Measurements from ENCODE around the gene FGF22.

FGF22 gene

GRCh38 chr19:674282-675151 is 34.8 kb downstream of the FGF22 start:
- H3K27me3 ChIP-seq, result peaks cover 54 to 62% (median 57%) of the 10 kb centered on the region in 11 experiments
- no peak overlapping the region for H3K9ac ChIP-seq
- H3K36me3 ChIP-seq, result no peaks in the 10 kb centered on the region
- peaks cover 11 to 43% (median 20%) of the 10 kb centered on the region in 11 experiments; a peak in 19 of 22 replicates for H4K20me1 ChIP-seq
- H3K9me3 ChIP-seq (replicated peaks in 1 of 11), result no peaks in the 10 kb centered on the region
- H3K4me2 ChIP-seq, result no peak overlapping the region
- H3K27ac ChIP-seq, result no peak overlapping the region
- no peak overlapping the region for H3K4me3 ChIP-seq
- peaks cover 6 to 38% (median 22%) of the 10 kb centered on the region in 10 experiments for H3K4me1 ChIP-seq
- TF ChIP-seq Cebpa-rat (IDR thresholded peaks at IDR 0.05), result no peak

DNA sequence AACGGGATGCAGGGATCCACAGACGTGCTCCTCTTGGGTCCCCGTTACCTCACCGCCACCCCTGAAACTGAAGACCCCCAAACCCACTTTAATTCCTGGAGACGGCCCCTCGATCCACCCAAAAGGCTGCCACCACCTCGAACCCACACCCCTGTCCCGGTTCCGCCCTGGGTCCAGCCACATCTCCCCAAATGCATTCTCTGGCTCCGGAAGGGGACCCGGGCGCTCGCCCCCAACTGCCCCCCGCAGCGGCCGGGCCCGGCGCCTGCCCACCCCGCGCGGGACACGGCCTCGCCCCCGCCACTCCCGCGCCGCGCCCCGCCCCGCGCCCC is 36.3 kb downstream of the FGF22 start:
- H3K4me2 ChIP-seq, result peak overlapping the region in 1 of 11 experiments; percentile 9; a peak in 1 of 22 replicates
- H3K4me3 ChIP-seq, result no peak overlapping the region
- H3K27ac ChIP-seq, result no peak overlapping the region
- peaks cover 54 to 62% (median 57%) of the 10 kb centered on the region in 11 experiments for H3K27me3 ChIP-seq
- peaks cover 11 to 43% (median 21%) of the 10 kb centered on the region in 11 experiments; a peak in 19 of 22 replicates for H4K20me1 ChIP-seq
- TF ChIP-seq Cebpa-rat (IDR thresholded peaks at IDR 0.05), result no peak
- peaks cover 7 to 32% (median 20%) of the 10 kb centered on the region in 10 experiments for H3K4me1 ChIP-seq
- no peak overlapping the region for H3K9ac ChIP-seq
- H3K36me3 ChIP-seq, result no peaks in the 10 kb centered on the region
- no peaks in the 10 kb centered on the region for H3K9me3 ChIP-seq (replicated peaks in 1 of 11)

GRCh38 chr19:676339-677105 is 36.8 kb downstream of the FGF22 start, which contains the start of gene FSTL3:
FSTL3 (plus strand) TSS chr19:676392; CDS start chr19:676424, 32 bp downstream.
- H4K20me1 ChIP-seq, result peaks cover 11 to 43% (median 21%) of the 10 kb centered on the region in 11 experiments; a peak in 19 of 22 replicates
- TF ChIP-seq Cebpa-rat (IDR thresholded peaks at IDR 0.05), result no peak
- no peak within 1 kb of the TSS for H3K4me3 ChIP-seq
- H3K9me3 ChIP-seq (replicated peaks in 1 of 11), result no peaks in the 10 kb centered on the region
- H3K9ac ChIP-seq, result no peak within 1 kb of the TSS
- H3K4me2 ChIP-seq, result peak within 1 kb of the TSS in 3 of 11 experiments; percentile 9 to 21 (median 17); a peak in 1 of 22 replicates
- peaks cover 11 to 36% (median 25%) of the 10 kb centered on the region in 10 experiments for H3K4me1 ChIP-seq
- H3K36me3 ChIP-seq, result no peaks in the 10 kb centered on the region
- H3K27ac ChIP-seq, result no peak within 1 kb of the TSS
- peaks cover 54 to 62% (median 57%) of the 10 kb centered on the region in 11 experiments for H3K27me3 ChIP-seq

DNA sequence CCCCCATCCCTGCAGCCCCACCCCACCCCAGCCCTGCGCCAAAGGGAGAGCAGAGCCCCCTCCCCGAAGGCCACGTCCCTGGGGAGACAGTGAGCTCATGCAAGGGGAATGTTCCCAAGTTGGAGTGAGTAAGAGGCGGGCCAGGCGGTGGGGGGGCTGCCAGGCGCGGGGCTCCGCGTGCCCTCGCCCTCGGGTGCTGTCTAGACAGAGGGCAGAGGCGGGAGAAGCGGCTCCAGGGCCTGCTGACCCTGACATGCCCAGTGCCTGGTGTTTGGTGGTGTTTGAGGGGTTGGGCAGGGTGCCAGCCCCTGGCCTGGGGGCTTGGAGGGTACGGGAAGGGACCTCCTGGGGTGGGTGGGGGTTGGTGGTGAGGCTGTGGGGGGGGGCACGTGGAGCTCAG is 37.5 kb downstream of the FGF22 start:
- Histone ChIP-seq H3K4me2 (no peak overlapping the region), H4K20me1 (peaks cover 11 to 43% (median 21%) of the 10 kb centered on the region in 11 experiments; a peak in 19 of 22 replicates), H3K4me3 (no peak overlapping the region), H3K27ac (no peak overlapping the region), H3K9me3 (replicated peaks in 1 of 11) (no peaks in the 10 kb centered on the region), H3K36me3 (no peaks in the 10 kb centered on the region), H3K9ac (no peak overlapping the region), H3K4me1 (peaks cover 13 to 40% (median 29%) of the 10 kb centered on the region in 10 experiments), H3K27me3 (peaks cover 54 to 62% (median 57%) of the 10 kb centered on the region in 11 experiments)
- TF ChIP-seq Cebpa-rat (IDR thresholded peaks at IDR 0.05), result no peak

DNA sequence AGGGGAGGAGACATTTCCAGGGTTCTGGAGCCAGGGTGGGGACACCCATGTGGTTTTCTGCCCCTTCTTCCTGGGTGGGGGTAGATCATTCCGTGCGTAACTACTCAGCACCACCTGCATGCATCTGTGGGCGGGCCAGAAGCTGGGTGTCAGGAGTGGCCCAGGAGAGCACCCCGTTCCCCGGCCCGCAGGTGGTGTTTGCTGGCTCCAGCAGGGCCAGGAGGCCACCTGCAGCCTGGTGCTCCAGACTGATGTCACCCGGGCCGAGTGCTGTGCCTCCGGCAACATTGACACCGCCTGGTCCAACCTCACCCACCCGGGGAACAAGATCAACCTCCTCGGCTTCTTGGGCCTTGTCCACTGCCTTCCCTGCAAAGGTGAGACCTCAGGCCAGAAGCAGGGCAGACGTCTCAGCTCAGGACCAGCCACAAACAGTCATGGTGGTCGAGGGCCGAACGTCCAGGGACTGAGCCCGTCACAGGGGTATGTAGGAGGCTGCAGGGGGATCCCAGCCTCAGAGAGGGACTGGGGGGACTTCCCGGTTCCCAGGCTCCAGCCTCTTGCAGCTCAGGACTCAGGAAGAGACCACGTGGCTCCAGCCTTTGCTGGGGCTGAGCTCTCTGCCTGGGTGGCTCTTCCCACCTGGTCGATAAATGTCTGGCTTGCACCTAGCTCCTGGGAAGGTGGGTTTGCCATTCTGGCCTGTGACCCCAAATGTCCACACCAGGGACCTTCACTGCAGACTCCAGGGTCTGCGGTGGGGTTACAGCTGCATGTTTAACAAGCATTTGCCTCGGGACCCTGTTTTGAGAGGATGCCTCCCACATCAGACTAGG is 38.1 kb downstream of the FGF22 start:
- Histone ChIP-seq H3K36me3 (no peaks in the 10 kb centered on the region), H4K20me1 (peaks cover 11 to 43% (median 21%) of the 10 kb centered on the region in 11 experiments; a peak in 19 of 22 replicates), H3K9me3 (replicated peaks in 1 of 11) (no peaks in the 10 kb centered on the region), H3K27me3 (peaks cover 54 to 62% (median 57%) of the 10 kb centered on the region in 11 experiments), H3K4me1 (peaks cover 13 to 40% (median 29%) of the 10 kb centered on the region in 10 experiments), H3K4me2 (peak overlapping the region in 8 of 11 experiments; percentile 23 to 94 (median 44); a peak in 13 of 22 replicates), H3K9ac (no peak overlapping the region; a peak in 1 of 22 replicates), H3K4me3 (no peak overlapping the region), H3K27ac (no peak overlapping the region)
- no peak for TF ChIP-seq Cebpa-rat (IDR thresholded peaks at IDR 0.05)

DNA sequence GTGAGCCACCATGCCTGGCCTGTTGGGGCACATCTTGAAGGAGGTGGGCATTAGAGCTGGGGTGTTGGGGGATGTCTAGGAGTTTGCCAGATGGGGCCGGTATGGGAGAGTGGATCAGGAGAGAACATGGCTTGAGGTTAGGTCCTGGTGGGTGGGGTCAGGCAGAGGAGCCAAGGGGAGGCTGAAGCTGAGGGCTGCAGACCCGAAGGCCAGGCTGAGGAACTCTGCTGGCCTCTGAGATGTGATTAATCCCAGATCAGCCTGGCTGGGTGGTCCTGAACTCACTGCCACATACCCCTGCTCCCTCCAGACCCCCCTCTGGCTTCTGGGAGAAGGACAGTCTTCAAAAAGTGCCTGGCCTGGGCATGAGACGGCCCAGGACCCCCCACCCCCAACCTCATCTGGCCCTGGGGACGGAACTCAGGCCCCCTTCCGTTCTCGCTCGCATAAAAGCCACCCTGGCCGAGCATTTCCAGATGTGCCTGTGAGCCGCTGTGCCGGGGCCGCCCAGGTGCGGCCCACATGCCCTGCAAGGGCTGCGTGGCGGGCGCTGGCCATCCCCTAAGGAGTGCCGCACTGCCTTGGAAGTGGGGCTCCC is 39.2 kb downstream of the FGF22 start:
- TF ChIP-seq Cebpa-rat (IDR thresholded peaks at IDR 0.05), result no peak
- Histone ChIP-seq H3K4me3 (peak overlapping the region; percentile 77 to 91 (median 86); a peak in 19 of 20 replicates), H3K9me3 (replicated peaks in 1 of 11) (no peaks in the 10 kb centered on the region), H3K27ac (peak overlapping the region in 3 of 11 experiments; percentile 48 to 92 (median 92); a peak in 3 of 22 replicates), H3K9ac (peak overlapping the region; percentile 80 to 98 (median 92); a peak in 16 of 22 replicates), H3K27me3 (peaks cover 53 to 56% (median 55%) of the 10 kb centered on the region in 11 experiments), H4K20me1 (peaks cover 11 to 43% (median 21%) of the 10 kb centered on the region in 11 experiments; a peak in 19 of 22 replicates), H3K4me1 (peaks cover 13 to 40% (median 29%) of the 10 kb centered on the region in 10 experiments), H3K36me3 (no peaks in the 10 kb centered on the region), H3K4me2 (peak overlapping the region; percentile 77 to 97 (median 95))

GRCh38 chr19:679418-680286 is 40.0 kb downstream of the FGF22 start:
- Histone ChIP-seq H3K4me1 (peaks cover 13 to 40% (median 29%) of the 10 kb centered on the region in 10 experiments), H3K27me3 (peaks cover 45 to 49% (median 48%) of the 10 kb centered on the region in 11 experiments), H4K20me1 (peaks cover 11 to 39% (median 21%) of the 10 kb centered on the region in 11 experiments; a peak in 19 of 22 replicates), H3K27ac (peak overlapping the region; percentile 74 to 92 (median 91)), H3K4me3 (peak overlapping the region; percentile 77 to 91 (median 86)), H3K36me3 (no peaks in the 10 kb centered on the region), H3K4me2 (peak overlapping the region; percentile 77 to 97 (median 95)), H3K9ac (peak overlapping the region; percentile 80 to 98 (median 92)), H3K9me3 (replicated peaks in 1 of 11) (no peaks in the 10 kb centered on the region)
- TF ChIP-seq Cebpa-rat (IDR thresholded peaks at IDR 0.05), result no peak

Data from BLaER1 treated with 17β-estradiol and CSF1 and Interleukin-3, amounts not matched to agents 10 nM and 100 nM (cell line).